GM21515 (cell line): ENCODE results near the gene CNTRL.

Experiments used
- ATAC-seq: cut with Tn5 transposase; IDR thresholded peaks from one replicate; pipeline ENCODE4 v1.9.1; 2021; ENCODE audit not compliant: unreplicated experiment

Gene CNTRL

DNA sequence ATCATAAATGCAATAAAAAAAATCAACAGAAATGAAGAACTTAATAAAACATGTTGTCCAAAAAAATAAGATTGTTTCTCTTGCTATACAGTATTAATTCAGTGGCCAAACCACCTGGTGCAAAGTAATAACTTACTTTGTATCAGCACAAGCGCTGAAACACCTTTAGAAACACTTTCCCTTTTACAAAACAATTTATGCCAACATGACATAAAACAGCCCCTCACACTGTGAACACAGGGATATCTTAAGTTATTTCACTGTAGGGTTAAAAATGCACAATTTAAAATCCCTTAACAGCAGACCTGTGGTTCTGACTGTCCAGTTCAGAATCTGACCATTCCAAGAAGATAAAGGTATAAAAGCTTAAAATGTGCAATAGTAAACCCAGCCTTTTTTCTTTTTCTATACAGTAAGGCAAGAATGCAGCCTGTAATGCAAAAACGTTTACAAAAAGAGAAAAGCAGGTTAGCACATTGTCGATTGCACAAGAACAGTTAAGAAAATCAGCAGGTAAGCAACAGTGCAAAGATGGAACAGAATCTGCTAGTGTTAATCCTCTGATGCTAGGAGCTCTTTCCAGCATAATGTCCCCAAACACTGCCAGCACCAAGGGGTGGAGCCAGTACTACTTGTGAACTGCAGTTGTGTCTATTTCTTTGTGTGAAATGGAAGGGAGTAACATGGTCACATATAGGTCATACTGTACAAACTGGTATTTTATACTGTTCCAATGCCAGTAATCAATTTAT, 105.4 kb downstream of the CNTRL start:
- ATAC-seq, result no peak

DNA sequence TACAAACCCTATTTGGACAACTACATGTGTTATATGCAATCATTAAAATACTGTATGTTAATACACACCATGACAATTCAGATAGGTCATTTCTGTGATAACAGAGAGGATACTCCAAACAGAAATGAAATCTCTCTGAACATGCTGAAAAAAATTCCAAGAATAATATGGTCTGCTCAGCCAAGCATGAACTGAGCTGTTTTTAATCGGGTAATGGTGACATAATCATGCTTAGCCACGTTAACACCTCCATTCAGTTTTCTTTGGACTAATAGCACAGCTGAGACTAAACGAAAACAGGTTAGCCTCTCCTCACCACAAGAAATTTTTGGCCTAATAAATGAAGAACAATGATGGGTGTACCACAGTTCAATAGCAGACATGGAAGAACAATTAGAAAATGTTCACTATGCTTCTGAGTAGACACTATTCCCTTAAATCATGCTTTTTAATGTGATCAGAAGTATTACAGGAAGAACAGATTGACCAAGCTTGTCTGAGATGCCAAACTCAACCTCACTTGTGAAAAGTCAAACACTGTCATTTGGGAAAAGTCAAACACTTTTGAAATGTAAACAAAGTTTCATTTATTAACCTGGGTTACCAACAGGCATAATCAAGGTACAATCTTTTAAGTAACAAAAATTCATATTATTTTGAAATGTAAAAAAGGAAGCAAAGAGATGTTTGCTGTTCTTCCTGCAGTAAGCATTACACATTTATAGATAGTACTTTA, 107.5 kb downstream of the CNTRL start:
- ATAC-seq, result no peak

DNA sequence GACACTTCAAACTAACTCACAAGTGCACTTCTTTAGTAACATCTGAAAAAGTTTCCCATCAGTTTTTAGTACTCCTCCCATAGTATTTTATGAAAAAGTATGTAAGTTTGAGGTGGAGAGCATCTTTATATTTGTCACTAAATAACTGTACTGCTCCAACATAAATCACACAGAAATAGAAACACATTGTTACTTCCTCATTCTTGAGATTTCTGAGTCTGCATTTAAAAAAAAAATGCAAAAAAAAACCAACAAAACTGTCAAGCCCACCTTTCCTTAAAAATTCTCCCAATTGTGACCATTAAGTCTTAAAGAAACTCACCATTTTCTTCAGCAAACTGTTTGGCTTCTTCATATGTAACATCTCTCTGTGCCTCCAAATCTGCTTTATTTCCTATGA, 108.2 kb downstream of the CNTRL start:
- ATAC-seq, result no peak

DNA sequence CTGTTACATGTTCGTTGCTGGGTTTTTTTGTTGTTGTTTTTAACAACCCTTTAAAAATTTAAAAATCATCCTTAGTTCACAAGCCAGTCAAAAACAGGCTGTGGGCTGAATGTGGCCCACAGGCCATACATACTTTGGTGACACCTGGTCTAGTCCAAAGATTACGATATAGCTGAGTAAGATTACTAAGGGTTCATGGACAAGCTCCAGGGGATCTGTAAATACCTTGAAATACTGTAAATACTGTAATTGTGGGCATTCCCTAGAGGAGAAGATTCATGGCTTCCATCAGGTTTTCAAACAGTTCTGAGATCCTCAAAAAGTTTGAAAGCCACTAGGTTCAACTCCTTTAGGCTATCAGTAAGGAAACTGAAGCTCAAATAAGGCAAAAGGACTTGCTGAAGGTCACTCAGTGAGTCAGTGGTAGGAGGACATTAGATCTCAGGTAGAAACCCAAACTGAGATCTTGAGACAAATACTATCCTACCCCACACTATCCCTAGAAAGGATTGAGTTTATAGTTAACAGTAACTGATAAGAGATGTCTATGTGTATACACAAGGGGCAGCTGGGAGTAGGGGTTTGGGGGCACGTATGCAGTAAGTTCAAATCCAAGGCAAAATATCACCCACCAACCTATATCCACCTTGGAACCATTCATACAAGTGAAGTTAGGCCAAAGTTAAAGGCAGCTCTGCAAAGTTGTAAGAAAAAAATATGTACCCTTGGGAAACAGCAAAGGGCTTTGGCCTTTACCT, 109.1 kb downstream of the CNTRL start:
- ATAC-seq, result no peak

DNA sequence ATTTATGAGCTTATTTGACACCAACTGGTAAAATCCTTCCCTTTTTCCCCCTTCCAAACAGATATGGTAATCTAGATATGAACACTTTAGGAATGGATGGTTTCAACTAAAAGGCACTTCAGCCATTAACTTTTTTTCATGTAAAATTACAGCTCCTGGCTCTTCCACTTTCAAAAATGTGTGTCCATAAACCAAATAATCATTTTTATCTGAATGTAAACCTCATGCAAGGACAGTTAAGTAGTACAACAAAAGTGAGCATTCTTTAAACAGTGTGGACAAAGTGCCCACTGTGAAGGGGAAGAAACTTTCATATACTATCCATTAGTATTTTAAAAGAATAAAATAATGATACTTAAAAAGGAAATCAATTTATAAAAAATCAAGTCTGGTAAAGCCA, 109.7 kb downstream of the CNTRL start:
- ATAC-seq, result no peak

DNA sequence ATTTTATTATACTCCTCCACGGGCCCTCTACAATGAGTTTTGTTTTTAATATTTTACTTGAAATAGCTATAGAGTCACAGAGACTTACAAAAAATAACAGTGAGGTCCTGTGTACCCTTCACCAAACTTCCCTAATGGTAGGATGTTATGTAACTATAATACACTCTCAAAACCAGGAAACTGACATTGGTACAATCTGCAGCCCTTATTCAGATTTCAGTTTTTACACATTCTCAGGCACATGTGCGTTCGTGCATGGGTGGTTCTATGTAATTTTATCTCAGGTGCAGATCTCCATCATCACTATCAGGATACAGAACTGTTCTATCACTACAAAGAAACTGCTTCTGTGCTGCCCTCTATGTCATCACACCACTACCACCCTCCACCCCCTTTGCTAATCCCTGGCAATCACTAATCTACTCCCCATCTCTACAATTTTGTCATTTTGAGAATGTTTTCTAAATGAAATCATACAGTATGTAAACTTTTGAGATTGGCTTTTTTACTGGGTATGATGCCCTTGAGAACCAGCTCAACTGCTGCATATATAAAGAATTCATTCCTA, 110.5 kb downstream of the CNTRL start:
- ATAC-seq, result no peak

GRCh38 chr9:121185774-121186403, 111.1 kb downstream of the CNTRL start:
- no peak for ATAC-seq

DNA sequence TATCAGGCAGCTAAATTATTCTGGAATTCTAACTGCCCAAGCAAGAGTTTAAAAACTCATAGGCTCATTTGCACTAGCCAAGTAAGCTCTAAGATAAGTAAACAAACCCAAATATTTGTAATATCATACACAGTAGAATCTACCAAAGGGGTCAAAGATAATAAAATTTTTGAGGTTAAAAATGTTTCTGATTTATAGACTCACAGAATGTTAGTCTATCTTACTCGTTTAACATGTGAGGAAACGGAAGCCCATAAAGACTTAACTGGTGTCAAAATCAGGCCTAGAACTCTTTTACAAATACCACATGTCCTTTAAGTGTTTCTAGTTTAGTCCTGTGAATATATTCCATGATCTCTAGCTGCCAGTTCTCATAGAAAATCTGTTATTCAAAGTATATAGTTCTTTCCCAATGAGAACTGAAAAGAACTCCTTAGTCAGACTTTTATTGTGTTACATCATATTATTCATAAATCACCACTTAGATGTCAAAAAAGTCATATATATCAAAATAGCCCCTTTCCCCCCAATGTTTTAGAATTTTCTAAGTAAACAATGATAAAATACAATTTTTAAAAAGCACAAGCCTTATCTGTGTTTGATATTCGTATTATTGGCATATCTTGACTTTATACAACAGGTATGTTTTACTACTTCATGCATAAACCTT, 113.0 kb downstream of the CNTRL start:
- ATAC-seq, result no peak

DNA sequence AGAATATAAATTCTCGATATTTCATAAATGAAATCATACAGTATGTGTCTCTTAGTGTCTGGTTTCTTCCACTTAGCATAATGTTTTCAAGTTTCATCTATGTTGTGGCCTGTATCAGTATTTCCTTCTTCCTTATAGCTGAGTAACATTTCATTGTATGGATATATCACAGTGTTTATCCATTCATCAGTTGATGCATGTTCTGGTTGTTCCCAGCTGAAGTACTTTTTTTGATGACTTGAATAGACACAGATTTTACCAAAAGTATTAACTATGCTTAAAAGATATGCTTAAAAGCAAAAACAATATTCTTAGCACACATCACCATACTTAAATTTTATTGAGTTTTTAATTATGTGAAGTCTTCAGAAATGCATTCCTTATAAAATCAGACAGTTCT, 114.3 kb downstream of the CNTRL start:
- ATAC-seq, result no peak

GRCh38 chr9:121189660-121190059, 114.9 kb downstream of the CNTRL start:
- ATAC-seq, result no peak

- ATAC-seq, result no peak
These were observed 116.5 kb downstream of the CNTRL start for GRCh38 chr9:121191235-121191634.

- ATAC-seq, result no peak
These were observed 117.8 kb downstream of the CNTRL start for GRCh38 chr9:121192518-121192917.

GRCh38 chr9:121192959-121193640, 118.3 kb downstream of the CNTRL start:
- no peak for ATAC-seq

- ATAC-seq, result no peak
These were observed 120.0 kb downstream of the CNTRL start for GRCh38 chr9:121194730-121195129.

DNA sequence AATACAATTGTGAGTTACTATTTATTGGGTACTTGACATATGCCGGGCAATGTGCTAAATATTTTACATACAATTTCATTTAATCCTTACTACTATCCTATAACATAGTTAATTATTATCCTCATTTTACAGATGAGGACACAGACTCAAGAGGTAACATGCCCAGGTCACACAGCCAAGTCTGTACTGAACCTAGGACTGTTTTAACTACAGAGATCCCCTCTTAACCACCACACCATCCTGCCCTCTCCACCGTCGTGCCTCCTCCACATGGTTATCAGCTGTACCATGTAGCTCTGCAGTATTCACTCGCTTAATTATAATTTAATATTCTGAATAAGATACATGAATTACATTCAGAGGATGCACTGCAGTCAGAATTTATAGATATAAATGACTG, 121.6 kb downstream of the CNTRL start:
- no peak for ATAC-seq

DNA sequence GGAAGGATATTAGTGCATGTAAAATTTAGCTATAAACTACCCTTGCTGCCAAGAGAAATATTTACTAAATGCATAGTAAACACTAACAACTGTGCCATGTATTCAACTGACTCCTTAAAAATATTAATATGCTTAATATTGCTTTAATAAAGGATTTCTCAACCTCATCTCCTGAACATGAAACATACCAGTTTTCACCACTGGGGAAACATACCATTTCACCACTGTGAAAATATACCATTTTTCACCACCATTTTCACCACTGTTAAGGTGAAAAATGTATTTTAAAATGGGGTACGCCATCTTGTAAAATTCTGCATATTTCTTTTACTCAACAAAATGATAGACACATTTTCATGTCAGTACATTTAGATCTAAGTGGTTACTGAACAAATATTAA, 122.4 kb downstream of the CNTRL start:
- ATAC-seq, result no peak

- ATAC-seq, result no peak
These were observed 123.8 kb downstream of the CNTRL start for GRCh38 chr9:121198512-121199042.

- ATAC-seq, result no peak
These were observed 125.2 kb downstream of the CNTRL start for GRCh38 chr9:121199921-121200320.

- ATAC-seq, result no peak
These were observed 125.6 kb downstream of the CNTRL start for GRCh38 chr9:121200356-121200755.
